ENCODE results near the gene FAM72C. TPM values are rescaled to one million over a fixed set of nuclear protein-coding genes. Genes with fewer than 3 reads are reported as not detected.
"Not testable (repeated sequence)": the region's sequence is repeated elsewhere in the genome, so short reads cannot be mapped to it uniquely, and the experiment has no call there.

The FAM72C gene
- total RNA-seq, 2 experiments from 2014 or later, result 6.9 to 8.2 TPM

DNA sequence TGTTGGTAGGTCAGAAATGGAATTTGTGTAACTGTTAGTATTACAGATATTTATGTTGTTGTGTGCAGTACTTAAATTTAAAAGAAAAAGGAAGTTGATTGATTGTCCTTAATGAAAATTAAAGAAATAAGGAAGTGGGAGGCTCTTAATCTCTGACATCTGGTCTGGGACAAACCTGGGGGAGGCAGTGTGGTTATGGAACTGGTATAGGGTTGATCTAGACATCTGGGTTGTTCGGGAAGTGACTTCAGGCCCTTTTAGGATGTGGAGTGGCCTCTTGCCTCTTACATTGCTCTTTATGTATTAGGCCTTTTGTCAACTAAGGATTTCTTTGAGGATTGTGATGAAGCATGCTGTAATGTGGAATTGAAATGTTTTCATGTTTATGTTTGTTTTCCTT is 16.1 kb upstream of the FAM72C start:
- POLR2A ChIA-PET, CTCF ChIA-PET: not testable (repeated sequence)

DNA sequence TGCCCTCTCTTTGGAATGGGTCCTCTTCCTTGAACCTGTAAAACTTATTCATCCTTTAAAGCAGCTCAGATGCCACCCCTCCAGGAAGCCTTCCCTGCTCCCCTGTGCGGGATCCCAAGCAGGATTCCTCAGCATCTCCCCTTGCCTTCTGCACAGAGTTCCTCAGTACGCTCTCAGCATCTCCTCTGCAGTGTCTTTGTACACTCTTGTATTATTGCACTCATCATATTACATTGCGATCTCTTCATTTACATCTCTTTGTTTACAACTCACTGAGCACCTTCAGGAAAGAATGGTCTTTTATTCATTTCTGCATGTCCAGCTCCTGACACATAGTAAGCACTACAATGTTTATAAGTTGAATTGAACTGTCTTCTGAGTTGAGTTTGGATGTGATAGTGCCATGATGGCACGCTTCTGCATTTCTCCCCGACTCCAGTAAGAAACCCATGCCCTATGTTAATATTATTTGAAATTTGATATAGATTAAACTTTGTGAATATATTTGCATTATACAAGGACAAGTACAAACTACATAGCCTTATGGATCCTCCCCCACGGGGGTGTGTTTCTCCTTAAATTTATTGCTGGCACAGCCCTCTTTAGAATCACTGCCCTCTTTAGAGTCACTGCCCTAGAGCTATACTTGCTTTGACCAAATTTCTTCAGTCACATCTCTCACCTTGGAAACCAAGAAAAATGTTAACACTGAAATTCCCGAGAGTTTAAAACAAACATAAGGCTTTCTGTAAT is 13.1 kb upstream of the FAM72C start:
- POLR2A ChIA-PET, CTCF ChIA-PET: not testable (repeated sequence)

DNA sequence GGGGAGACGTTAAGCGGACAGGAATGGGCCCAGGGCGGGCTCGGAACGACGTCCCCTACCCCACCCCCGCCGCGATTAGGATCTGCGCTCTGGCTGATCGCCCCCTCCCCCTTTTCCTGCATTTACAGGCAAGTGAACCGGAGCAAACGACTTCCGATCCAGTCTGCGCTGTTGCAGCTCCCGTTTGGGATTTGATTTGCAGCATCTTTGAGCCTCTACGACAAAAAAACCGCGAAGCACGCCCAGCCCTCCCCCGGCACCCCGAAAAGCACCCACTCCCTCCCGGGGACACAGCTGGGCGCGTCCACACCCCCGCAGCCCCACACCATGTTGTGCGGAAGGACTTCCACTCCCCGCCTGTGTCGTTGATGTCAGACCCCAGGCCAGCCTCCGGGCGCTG is 2.6 kb upstream of the FAM72C start:
- CTCF ChIA-PET, result not testable (repeated sequence)

DNA sequence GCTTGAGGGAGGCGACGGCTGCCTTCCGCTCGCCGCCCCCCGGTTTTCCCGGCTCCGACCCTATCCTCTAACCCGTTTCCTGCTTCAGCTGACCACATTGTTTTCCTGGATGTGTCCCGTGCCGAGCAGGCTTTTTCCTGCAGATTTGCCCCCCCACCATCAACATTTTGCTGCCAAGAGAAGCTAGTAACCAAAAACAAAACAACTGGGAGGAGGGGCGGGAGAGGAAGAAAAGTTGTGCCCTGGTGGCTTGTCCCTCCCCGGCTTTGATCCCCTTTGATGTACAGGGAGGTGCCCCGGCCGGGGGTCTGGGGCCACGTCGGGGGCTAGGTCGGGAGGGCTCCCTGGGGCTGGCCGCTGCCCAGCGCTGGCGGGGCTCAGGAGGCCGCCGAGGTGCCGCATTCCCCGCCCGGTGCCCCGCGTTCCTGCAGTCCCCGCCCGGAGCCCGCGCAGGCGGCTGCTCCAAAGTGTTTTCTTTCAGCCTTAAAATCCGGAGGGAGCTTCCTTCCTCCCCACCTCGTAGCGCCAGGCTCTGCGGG is 2.2 kb upstream of the FAM72C start:
- CTCF ChIA-PET, POLR2A ChIA-PET: not testable (repeated sequence)

More for the DNA sequence above, 2.6 kb upstream of the FAM72C start:
- POLR2A ChIA-PET, result not testable (repeated sequence)

DNA sequence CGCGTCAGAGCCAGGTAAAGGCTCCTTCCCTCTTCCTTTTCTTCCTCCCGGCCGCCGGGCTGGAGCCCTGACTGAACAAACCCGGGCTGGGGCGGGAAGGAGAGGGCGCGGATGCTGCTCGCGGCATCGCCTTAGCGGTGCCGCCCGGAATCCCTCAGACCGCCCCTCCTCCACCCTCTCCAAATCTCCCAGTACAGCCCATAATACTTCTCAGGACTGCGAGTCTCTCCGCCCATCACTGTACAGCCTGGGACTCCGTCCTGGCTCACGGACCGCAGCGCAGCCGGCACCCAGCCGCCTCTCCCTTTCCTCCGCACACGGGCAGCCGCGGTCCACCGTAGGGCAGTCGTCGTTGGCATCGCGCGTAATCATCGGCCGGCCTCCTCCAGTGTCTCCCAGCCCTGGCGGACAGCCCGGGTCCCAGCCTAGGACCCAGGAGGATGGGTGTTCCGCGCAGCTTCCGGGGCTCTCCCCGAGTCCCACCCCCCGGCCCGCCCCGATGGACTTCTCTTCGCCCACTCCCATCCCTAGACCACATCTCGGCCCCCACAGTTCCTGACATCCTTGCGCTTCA is 1.1 kb upstream of the FAM72C start:
- POLR2A ChIA-PET, CTCF ChIA-PET: not testable (repeated sequence)

DNA sequence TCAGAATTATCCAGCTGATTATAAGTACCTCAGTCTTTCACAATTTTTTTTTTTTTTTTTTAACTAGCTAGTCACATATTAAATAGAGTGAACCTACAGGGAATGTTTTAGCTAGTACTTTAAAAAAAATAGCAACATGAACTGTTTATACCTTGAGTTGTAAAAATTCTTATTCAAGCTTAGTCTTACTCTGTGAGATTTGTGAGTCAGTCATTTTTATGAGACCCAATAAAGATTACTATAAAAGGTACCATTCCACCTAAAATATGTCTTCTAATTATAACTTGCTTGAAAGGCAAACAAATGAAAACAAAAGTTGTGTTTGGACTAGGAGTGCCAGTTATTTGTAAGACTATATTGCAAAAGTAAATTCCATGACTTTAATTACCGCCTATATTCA is 5.9 kb downstream of the FAM72C start:
- POLR2A ChIA-PET, CTCF ChIA-PET: not testable (repeated sequence)

DNA sequence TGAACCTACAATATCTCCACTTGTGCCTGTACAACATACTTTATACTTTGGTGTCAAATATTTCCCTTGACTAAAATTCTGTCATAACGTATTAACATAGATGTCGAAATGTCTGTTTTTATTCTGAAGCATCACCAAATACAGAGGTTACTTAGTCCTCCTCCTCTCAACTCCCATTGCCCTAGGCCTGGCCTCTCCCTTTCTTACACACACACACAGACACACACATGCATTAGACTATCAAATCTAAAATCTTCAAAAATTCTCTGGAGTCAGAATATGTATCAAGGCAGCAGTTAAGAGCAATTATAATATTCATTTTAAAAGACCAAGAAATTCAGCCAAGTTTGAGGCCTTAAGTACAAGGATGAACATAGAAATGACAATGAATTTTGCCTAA is 7.5 kb downstream of the FAM72C start:
- POLR2A ChIA-PET, CTCF ChIA-PET: not testable (repeated sequence)

DNA sequence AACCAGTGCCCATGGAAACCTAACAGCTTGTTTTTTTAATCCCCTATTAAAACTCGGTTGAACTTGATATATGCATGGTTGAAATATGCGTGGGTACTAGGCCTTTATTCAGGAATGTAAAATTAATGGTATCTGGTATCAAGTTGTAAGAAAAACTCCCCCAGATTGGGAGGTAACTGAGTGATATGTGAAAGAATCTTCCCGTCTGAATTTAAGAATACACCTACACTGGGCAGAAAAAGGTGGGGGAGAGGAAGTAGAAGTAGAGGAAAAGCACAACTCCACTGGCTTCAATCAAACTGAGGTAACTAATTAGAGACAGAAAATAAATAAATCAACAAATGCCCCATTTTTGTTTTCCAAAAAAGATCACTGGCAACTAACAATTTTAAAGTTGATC is 15.9 kb downstream of the FAM72C start:
- POLR2A ChIA-PET, CTCF ChIA-PET: not testable (repeated sequence)

DNA sequence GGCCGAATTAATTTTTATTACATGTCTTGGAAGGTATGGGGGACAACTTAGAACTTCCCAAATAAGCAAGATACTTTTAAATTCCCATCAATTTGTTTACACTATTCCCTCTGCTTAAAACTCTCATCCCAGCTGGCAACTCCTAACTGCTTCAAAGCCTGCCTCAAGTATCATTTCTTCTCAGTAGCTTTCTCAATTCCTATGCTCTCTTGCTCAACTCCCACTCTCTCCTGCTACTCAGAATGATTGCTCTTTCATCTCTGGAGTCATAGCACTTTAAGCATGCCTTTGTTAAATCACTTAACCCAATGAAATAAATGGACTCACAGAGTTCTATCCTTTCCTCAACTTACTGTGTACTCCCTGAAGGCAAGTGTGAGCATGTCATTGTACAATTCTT is 18.9 kb downstream of the FAM72C start:
- POLR2A ChIA-PET, CTCF ChIA-PET: not testable (repeated sequence)

DNA sequence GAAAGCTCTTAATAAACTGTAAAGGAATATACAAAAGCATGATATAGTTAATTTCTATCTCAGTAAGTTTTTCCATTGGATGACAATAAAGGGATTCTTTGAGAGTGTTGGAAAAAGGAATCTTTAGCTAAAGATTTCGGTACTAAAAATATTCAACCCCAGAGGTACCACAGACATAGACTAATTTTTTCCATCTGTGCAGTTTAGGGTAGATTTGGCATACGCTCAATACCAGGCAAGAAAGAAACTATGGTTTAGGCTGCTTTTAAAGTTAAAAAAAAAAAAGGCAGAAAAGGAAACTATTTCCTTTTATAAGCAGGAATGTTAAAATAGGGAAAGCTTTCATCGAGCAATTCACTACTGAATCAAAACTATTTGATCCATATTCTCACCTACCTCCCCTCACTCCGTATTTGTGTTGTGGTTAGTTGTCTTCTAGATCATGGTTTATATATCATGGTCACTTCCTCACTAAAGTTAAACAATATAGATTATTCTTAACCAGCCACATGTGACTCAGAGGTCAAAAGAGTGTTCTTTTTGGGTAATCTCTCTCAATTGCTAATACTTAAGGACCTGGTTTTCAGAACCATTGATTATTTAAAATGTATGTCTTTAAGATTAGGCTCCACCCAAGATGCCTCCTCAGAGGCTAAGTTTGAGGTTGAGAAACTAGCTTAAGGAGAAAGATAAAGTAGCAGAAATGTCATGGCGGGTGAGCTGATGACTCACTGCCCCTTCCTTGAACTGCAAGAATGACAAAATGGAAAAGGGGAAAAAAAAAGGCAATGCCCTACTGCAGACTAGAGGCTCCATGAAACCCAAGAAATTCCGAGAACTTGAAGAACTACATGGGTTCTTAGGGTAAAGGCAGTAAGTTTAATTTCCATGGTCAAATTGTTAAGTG is 20.0 kb downstream of the FAM72C start:
- POLR2A ChIA-PET, CTCF ChIA-PET: not testable (repeated sequence)

DNA sequence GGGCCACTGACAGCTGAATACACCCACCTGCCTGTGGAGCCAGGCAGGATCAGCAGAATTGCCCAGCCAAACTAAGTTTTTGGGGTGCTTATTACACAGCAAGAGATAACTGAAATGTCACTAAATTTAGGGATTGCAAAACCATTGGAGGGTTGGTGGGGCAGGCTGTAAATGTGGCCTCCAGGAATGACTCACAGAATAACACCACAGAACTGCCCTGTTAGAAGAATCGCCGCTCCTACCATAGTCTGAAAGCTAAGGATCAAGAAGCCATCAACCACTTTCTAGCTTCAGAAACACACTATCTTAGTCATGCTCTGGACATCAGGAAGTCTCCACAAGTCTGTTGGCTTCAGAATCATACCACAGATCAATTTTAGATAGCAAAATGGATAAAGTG is 24.0 kb downstream of the FAM72C start:
- POLR2A ChIA-PET, CTCF ChIA-PET: not testable (repeated sequence)

DNA sequence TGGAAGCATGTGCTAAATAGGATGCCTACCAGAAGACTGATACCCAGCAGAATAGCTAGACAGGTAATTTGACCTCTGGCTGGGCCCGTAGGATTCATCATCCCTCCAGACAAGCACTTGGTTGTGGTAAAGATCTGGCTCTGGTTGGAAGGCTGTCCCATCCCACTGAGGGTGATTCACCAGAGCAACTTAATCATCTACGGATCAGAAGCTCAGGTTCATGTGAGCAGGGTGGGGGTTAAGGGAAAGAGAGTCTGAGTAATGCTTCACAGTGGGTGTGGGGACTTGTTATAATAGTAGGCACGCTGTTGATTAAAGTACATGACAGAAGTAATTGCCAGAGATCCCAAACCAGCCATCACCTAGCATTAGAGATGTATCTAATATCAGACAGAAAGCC is 26.5 kb downstream of the FAM72C start:
- POLR2A ChIA-PET, CTCF ChIA-PET: not testable (repeated sequence)

DNA sequence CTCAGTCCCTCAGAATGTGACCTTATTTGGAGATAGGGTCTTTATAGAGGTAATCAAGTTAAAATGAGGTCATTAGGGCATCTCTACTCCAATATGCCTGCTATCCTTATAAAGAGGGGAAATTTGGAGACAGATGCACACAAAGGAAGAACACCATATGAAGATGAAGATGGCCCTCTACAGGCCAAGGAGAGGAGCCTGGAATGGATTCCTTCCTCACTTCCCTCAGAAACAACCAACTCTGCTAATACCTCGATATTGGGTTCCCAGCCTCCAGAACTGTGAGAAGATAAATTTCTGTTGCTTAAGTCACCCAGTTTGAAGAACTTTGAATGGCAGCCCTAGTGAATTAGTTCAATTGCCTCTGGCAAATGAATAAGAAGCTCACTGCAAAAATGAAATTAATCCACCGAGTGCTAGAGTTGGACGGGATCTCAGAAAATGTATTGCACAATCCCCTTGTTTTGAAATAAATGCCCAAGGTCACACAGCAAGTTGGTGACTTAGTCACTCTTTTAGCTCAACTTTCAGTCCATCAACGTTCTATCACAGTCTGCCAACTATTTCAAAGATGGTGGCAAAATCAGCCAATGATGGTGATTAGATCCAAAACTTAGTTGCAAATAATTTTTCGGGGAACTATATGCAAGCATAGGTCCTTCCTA is 27.1 kb downstream of the FAM72C start:
- CTCF ChIA-PET, POLR2A ChIA-PET: not testable (repeated sequence)

DNA sequence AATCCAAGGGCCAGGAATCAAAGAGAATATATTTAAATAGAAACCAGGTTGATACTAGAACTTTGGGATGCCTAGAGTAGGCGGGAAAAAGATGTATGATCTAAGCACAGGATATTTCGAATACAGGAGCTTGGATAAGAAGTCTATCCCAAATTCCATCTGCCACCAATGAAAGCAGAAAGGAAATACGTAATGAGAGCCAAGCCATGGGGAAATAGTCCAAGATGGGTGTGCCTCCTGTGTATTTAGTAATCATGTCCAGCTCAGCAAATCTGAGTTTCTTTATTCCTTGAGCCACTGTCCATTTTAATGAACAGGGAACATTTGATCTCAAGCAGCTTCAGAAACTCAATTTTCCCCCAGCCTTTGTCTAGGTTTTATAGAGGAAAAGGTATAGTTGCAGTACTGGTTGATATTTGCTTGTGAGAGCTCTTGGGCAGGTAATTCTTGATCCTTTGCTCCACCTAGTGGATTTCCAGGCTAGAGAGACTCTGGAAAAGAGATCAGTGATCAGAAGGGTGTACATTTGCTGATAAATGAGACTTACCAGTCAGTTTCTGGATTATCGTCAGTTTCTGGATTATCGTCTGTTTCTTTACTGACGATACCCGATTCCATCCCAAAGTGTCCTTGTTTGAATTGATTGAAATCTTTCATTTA is 28.3 kb downstream of the FAM72C start:
- CTCF ChIA-PET, POLR2A ChIA-PET: not testable (repeated sequence)

DNA sequence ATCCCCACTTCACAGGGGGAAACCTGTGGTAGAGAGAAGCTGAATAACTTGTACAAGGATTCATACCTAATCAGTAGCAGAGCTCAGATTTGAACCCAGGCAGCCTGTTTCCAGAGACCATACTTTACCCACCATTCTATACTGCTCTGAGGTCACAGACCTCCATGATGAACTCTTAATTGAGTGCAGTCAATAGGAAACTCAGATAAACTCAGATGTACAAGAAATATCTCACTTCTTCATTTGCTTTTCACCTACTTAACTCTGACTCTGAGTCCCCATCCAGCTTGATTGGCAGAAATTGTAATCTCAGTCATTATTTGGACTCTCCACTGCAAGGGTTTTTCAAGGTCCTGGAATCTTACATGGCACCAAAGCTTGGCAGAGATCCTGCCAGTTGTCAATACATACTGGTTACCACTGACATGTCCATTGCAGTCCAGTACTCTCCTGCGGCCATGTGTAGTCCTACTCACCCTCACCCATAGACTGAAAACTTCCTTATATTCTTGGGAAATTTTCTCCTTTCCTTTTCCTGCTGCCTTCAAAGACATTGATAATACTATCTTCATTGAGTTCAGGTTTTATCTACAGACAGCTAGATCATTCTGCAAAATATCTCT is 29.4 kb downstream of the FAM72C start:
- POLR2A ChIA-PET, CTCF ChIA-PET: not testable (repeated sequence)

DNA sequence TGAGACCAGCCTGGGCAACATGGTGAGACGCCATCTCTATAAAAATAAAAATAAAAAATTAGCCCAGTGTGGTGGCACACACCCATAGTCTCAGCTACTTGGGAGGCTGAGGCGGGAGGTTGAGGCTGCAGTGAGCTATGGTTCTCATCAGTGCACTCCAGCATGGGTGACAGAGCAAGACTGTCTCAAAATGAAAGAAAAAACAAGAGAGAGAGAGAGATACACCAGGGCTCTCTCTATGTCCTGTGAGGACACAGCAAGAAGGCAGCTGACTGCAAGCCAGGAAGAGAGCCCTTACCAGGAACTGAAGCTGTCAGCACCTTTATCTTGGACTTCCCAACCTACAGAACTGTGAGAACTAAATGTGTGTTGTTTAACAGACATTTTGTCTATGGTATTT is 32.1 kb downstream of the FAM72C start:
- CTCF ChIA-PET, POLR2A ChIA-PET: not testable (repeated sequence)

DNA sequence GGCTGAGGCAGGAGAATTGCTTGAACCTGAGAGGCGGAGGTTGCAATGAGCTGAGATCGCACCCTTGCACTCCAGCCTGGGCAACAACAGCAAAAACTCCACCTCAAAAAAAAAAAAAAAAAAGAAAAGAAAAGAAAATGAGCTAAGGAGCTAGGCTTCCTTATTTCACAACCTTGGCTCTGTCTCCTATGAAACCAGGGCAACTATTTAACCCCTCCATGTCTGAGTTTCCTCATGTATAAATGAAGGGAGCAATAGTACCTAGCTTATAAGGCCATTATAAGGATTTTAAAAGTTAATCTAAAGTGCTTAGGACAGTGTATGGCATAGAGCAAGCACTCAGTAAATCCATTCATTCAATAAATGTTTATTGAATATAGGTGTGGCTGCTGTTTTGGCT is 32.9 kb downstream of the FAM72C start:
- POLR2A ChIA-PET, CTCF ChIA-PET: not testable (repeated sequence)

DNA sequence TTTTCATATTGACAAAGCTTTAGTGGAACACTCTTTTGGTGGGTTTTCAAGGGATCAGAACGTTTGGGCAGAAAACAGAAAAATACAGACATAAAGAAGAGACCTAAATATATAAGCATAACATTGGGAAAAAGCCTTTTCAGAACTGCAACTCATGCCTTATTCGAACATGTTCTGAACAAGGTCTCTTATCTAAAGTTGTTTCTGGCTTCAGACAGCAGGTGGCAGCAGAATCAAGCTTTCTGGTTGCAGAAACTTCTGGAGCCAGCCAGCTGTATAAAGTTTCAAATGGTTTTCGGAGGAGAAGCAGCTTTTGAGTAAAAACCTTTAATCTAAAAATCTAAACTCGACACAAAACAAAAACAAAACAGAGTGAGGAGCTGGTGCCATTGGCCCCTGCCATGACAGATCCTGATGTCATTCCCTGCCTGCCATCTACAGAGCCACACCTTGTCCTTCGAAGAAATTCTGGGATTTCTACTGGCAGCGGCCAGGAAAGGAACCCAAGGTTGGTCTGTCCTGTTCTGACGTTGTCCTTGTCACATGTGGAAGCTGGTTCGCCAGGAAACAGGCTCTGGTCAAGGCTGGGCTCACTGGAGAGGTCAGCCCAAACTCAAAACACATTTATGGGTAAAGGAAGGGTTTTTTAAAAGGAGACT is 35.2 kb downstream of the FAM72C start:
- CTCF ChIA-PET, POLR2A ChIA-PET: not testable (repeated sequence)

DNA sequence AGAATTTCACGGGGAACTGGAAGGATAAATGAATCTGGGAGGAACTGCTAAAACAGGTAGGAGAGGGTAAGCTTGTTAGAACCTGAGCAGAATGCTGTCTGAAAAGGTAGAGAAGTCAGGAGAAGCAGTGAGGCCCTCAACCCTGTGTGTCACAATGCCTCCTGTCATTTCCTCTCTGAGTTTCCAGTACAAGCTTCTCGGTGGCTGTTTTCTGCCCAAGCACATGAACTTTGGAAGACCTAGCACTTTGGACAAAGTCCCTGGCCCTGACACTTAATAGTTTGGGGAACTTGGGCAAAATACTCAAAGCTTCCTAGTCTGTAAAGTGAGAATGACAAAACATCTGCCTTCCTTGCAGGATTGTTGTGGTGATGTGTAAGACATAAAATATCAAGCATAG is 52.7 kb downstream of the FAM72C start:
- POLR2A ChIA-PET, result not testable (repeated sequence)

More for the DNA sequence above, 52.7 kb downstream of the FAM72C start:
- CTCF ChIA-PET, result not testable (repeated sequence)

Measured in activated CD8-positive, alpha-beta memory T cell treated with anti-CD3 and anti-CD28 coated beads for 36 hours (primary cell).